OCI-LY1 (cell line): ENCODE data around the gene EMILIN1.
A peak's percentile ranks its signal among the peaks of the same experiment; 100 is the strongest.

Experiments used
- CTCF ChIP-seq: fragments of 200-600 bp; sonication (generic), shearing (Covaris generic); IDR thresholded peaks from 2 replicates; pipeline ENCODE4 v1.5.1; 2017; ENCODE audit warnings: mild to moderate bottlenecking, antibody characterized with exemption, low read length, moderate library complexity, mixed read lengths
- EZH2 ChIP-seq: fragments of 200-600 bp; sonication (generic), shearing (Covaris generic); IDR thresholded peaks from 2 replicates; pipeline ENCODE4 v1.8.0; 2017; ENCODE audit warnings: borderline replicate concordance, mixed run types, mild to moderate bottlenecking, antibody characterized with exemption, low read length, moderate library complexity, mixed read lengths

- peak; percentile 48 for TF ChIP-seq CTCF
- no peak for TF ChIP-seq EZH2
Observed at GRCh38 chr2:27133905-27134780, 55.7 kb downstream of the EMILIN1 start, which contains the start of gene PREB.
